IMR-90 (cell line): ENCODE measurements around the gene SPDYE4.

Source experiments
- FOS ChIP-seq: fragments of 150-350 bp; IDR thresholded peaks from 2 replicates; pipeline ENCODE4 v1.6.1; 2016; ENCODE audit warnings: low read depth, low read length
- MXI1 ChIP-seq: IDR thresholded peaks from 2 replicates; pipeline ENCODE4 v1.6.1; 2012; ENCODE audit warnings: low read depth, mild to moderate bottlenecking, low read length, moderate library complexity, borderline replicate concordance
- NFE2L2 ChIP-seq: fragments of 150-350 bp; IDR thresholded peaks from 2 replicates; pipeline ENCODE4 v1.6.1; 2016; ENCODE audit warnings: low read depth, mild to moderate bottlenecking, low read length
- POLR2A ChIP-seq: IDR thresholded peaks from 2 replicates; pipeline ENCODE4 v1.6.1; 2012; ENCODE audit warnings: mild to moderate bottlenecking, low read depth, low read length
- RAD21 ChIP-seq: IDR thresholded peaks from 2 replicates; pipeline ENCODE4 v1.6.1; 2012; ENCODE audit warnings: low read length, improper control_type of control experiment
- RFX5 ChIP-seq: IDR thresholded peaks from 2 replicates; pipeline ENCODE4 v1.8.0; 2012; ENCODE audit warnings: low read depth, mild to moderate bottlenecking, low read length, moderate library complexity
- TF ChIP-seq, protein P1 (sequence below): conservative IDR thresholded peaks from 2 replicates; pipeline ENCODE4 v1.5.1; 2012; ENCODE audit warnings: mild to moderate bottlenecking, low read depth, low read length, improper control_type of control experiment
- TF ChIP-seq, protein P2 (sequence below): fragments of 150-350 bp; IDR thresholded peaks from 2 replicates; pipeline ENCODE4 v1.6.1; 2017; ENCODE audit warnings: mild to moderate bottlenecking, antibody characterized with exemption, low read length, low read depth

DNA sequence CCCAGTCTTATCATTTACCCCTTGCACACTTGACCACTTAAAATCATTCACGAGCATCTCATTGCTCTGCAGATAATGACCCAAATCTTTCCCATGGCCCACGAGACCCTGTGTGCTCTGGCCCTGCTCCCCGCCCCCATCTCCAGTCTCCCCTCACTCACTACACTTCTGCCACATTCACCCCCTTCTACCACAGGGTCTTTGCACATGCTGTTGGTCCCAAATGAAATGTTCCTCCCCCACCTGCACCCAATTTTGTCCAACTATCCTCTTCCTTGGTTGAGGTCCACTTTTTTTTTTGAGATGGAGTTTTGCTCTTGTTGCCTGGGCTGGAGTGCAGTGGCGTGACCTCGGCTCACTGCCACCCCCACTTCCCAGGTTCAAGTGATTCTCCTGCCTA, 52.9 kb downstream of the SPDYE4 start:
- TF ChIP-seq, protein P1, sequence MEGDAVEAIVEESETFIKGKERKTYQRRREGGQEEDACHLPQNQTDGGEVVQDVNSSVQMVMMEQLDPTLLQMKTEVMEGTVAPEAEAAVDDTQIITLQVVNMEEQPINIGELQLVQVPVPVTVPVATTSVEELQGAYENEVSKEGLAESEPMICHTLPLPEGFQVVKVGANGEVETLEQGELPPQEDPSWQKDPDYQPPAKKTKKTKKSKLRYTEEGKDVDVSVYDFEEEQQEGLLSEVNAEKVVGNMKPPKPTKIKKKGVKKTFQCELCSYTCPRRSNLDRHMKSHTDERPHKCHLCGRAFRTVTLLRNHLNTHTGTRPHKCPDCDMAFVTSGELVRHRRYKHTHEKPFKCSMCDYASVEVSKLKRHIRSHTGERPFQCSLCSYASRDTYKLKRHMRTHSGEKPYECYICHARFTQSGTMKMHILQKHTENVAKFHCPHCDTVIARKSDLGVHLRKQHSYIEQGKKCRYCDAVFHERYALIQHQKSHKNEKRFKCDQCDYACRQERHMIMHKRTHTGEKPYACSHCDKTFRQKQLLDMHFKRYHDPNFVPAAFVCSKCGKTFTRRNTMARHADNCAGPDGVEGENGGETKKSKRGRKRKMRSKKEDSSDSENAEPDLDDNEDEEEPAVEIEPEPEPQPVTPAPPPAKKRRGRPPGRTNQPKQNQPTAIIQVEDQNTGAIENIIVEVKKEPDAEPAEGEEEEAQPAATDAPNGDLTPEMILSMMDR, result no peak
- TF ChIP-seq NFE2L2, result no peak
- TF ChIP-seq RFX5, result no peak
- no peak for TF ChIP-seq POLR2A
- TF ChIP-seq RAD21, result no peak
- TF ChIP-seq, protein P2, sequence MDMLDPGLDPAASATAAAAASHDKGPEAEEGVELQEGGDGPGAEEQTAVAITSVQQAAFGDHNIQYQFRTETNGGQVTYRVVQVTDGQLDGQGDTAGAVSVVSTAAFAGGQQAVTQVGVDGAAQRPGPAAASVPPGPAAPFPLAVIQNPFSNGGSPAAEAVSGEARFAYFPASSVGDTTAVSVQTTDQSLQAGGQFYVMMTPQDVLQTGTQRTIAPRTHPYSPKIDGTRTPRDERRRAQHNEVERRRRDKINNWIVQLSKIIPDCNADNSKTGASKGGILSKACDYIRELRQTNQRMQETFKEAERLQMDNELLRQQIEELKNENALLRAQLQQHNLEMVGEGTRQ, result no peak
- no peak for TF ChIP-seq MXI1
- TF ChIP-seq FOS, result no peak
